ENCODE data around the gene NPFF.
A peak's percentile ranks its signal among the peaks of the same experiment; 100 is the strongest.

- no peak for TF ChIP-seq CTCF (IDR thresholded peaks at IDR 0.05)
- peak in 3 of 4 donors; percentile 35 to 50 (median 43) for TF ChIP-seq POLR2AphosphoS5 (IDR thresholded peaks at IDR 0.05)
- TF ChIP-seq POLR2A (IDR thresholded peaks at IDR 0.05) = no peak
- TF ChIP-seq EP300 (IDR thresholded peaks at IDR 0.05) = peak in 1 of 4 donors; percentile 47
Measured at GRCh38 chr12:53538209-53538689, 31.0 kb upstream of the NPFF start.

Measured in sigmoid colon (tissue), 4 donors.